Stimulated activated CD4-positive, alpha-beta T cell treated with anti-CD3 and anti-CD28 coated beads, Interleukin-4, amount 100 ng/mL, for 48 hours (primary cell): Measurements from ENCODE around the gene METTL3.

Experiments used
- DNase-seq, 2 donors: peaks; one replicate each; pipeline ENCODE4 v3.0.0-alpha.2; 2020; ENCODE audit warnings: low read depth in 2 of 2

Gene METTL3

DNA sequence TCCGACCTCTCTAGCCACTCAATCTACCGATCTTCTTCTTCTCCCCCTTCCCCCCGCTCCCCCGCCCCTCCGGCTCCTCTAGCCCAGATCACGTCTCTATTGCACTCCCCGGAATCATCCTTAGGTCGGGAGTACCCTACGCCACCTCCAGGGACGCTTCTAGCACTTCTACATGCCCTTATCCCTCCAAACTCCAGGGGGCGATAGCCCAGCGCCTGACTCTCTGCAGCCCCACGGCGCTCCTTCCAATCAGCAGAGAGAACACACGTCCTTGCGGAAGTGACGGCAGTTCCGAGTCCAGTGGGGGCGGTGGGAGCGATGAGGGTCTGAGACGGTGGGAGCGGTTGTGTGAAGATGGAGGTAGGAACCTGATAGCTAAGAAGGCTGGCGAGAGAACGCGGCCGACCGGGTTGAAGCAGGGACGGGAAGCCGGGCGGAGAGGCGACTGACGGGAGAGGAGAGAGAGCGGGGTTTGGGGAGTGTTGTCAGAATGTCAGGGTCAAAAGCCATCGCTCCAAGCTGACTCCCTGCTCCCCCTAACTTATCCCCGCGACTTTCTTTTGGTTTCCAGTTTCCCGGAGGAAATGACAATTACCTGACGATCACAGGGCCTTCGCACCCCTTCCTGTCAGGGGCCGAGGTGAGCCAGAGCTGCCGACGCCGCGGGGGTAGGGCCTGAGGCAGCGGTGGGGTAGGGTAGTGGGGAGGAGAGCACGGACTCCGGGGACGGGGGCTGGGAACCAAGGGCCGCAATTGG, 34.0 kb downstream of the METTL3 start, which contains the start of the genes RAB2B and TOX4:
TSS of gene RAB2B (minus strand) at position 35 of the 757 bp plus-strand sequence. CDS start 87 bp downstream, outside the sequence.
TSS of gene TOX4 (plus strand) at position 271 of the 757 bp plus-strand sequence. CDS start at position 355, 84 bp downstream.
- peak; percentile 85 to 91 for DNase-seq

DNA sequence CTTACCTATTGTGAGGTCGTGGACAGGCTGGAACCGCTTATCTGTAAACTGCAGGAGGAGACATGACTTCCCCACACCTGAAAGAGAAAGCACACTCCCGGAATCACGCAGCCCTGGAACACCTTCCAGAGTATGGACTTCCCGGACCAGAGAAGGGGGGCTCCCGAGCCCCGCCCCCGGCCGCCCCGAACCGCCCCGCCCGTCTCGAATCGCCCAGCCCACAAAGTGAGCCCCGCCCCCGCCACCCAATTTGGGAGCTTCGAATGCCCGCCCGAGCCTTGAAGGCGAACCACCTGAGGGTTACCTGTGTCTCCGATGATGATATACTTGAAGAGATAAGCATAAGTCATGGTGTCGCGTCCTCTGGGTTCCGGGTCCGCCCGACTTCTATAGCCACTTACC, 34.6 kb downstream of the METTL3 start:
- peak in 1 of 2 donors; percentile 76 for DNase-seq

GRCh38 chr14:21475767-21476522, 35.2 kb downstream of the METTL3 start:
- DNase-seq: no peak

- DNase-seq: no peak
Observed at GRCh38 chr14:21467616-21468015, 43.5 kb downstream of the METTL3 start.

DNA sequence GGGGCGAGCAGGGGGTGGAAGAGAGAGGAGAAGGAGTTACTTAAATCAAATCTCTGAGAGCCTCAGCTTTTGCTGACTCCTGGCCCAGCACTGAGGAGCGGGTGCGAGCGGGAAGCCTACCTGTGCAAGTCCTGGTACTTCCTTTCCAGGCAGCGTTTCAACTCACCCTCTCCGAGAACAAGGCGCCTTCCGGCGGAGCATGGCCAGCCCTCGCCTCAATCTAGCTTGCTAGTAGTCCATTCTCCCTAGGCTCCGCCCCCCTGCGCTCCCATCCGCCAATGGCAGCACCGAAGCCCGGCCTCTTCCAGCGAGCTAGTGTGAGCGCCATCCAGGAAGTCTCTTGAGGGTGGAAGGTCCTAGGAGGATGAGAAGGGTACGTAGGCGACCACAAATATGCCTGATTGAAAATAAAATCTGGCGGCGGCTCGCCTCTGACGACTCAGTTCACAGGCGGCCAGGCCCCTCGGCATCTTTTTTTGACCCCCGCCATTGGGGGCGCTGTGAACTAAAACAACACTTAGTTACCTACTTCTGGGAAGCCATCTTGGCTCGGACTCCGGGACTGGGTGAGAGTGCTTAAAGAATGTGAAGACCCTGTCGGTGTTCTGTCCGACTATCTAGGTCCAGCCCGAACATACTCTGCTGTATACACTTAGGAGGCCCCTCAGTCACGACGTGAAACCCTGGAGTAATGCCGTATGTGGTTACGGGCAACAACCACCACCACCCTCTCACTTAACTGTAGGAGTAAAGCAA, 55.0 kb downstream of the METTL3 start, which contains the start of gene CHD8:
TSS of gene CHD8 (minus strand) at position 212 of the 756 bp plus-strand sequence. CDS start 24,480 bp downstream, outside the sequence.
- peak; percentile 97 to 99 for DNase-seq

DNA sequence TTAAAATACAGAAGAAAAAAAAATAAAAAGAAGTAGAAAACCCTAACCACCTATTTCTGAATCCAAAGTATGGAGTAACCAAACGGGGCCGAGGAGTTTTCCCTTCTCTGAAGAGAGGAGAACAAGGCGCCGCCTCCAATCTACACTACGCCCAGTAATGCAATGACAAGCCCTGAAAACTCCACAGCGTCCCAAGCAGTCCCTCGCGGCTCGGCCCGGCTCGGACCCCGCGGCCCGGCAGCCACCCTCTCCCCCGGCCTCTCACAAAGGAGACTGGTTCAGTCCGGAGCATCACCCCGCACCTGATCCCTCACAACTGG, 55.6 kb downstream of the METTL3 start:
- no peak for DNase-seq

DNA sequence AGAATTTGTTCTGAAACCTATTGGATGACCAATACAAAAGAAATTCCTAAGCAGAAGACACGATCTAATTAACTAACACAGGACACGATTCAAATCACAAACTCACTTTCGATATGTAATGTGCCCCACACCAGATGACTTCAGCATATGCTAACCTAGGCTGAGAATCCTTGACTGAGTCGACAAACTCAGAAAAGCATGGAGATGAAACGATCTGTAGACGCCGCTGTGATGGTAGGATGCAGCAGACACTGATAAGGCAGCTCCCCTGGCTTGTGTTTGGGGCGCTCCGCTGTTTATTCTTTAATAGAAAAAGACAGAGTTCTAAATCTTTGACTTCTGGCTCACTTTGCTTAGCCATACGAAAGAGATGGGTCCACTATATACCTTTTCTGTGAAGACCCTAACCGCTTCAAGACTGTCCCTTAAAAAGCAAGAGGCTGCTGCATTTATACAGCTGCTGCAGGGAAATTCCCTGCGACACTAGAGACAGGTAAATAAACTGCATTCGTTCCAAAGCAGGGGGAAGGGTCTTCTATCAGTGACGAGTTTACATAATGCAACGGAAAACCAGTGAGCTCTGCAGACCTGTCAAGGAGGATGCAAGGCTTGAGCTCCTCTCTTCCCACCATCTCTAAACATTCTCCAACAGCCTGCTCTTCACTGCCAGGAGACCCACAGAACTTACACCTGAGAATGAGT, 56.1 kb downstream of the METTL3 start:
- no peak for DNase-seq

GRCh38 chr14:21449899-21450216, 61.3 kb downstream of the METTL3 start:
- no peak for DNase-seq
